ENCODE measurements around the gene RIMS3. TPM values are rescaled to one million over a fixed set of nuclear protein-coding genes. Genes with fewer than 3 reads are reported as not detected.

The RIMS3 gene
- polyA plus RNA-seq, 1 donor (not counting 4 experiments of a cell fraction or from before 2014, with no cell fraction given) = 1.7 TPM

GRCh38 chr1:40634901-40635655 is 30.4 kb downstream of the RIMS3 start:
- Histone ChIP-seq H3K9me3 (ENCODE audit: control insufficient read depth, low read depth, low read length) (no peaks in the 10 kb centered on the region), H3K36me3 (ENCODE audit: control insufficient read depth in 2 of 2, extremely low read depth in 1 of 2, insufficient read depth in 2 of 2, low read length in 2 of 2) (no peaks in the 10 kb centered on the region), H3K4me2 (ENCODE audit: control insufficient read depth, extremely low read depth, insufficient read depth, low read depth, low read length) (peak overlapping the region; percentile 53), H3K9me1 (ENCODE audit: control insufficient read depth, extremely low read depth, insufficient read depth, low read length) (no peaks in the 10 kb centered on the region), H4K20me1 (ENCODE audit: control insufficient read depth, extremely low read depth, insufficient read depth, low read length) (no peaks in the 10 kb centered on the region), H3K79me2 (ENCODE audit: control insufficient read depth, insufficient read depth, low read length) (no peaks in the 10 kb centered on the region), H3K4me1 (ENCODE audit: control insufficient read depth, extremely low read depth, insufficient read depth, low read length) (peaks cover 20% of the 10 kb centered on the region), H3K27ac (ENCODE audit: control insufficient read depth, insufficient read depth, low read length) (peak overlapping the region; percentile 10), H3K4me3 (ENCODE audit: control insufficient read depth in 2 of 3, extremely low read depth in 1 of 3, insufficient read depth in 2 of 3, low read depth in 1 of 3, low read length in 3 of 3) (no peak overlapping the region), H3K9ac (ENCODE audit: control insufficient read depth, extremely low read depth, insufficient read depth, low read length) (no peak overlapping the region), H2AFZ (ENCODE audit: control insufficient read depth, low read length) (no peak overlapping the region), H3K27me3 (ENCODE audit: control insufficient read depth, extremely low read depth, insufficient read depth, low read length) (no peaks in the 10 kb centered on the region)
- FAIRE-seq (peak; percentile 96), DNase-seq (ENCODE audit: low read depth, low spot score) (no peak)
- TF ChIP-seq EZH2 (IDR thresholded peaks at IDR 0.05; ENCODE audit: low read length) = no peak
- TF ChIP-seq, protein P1, sequence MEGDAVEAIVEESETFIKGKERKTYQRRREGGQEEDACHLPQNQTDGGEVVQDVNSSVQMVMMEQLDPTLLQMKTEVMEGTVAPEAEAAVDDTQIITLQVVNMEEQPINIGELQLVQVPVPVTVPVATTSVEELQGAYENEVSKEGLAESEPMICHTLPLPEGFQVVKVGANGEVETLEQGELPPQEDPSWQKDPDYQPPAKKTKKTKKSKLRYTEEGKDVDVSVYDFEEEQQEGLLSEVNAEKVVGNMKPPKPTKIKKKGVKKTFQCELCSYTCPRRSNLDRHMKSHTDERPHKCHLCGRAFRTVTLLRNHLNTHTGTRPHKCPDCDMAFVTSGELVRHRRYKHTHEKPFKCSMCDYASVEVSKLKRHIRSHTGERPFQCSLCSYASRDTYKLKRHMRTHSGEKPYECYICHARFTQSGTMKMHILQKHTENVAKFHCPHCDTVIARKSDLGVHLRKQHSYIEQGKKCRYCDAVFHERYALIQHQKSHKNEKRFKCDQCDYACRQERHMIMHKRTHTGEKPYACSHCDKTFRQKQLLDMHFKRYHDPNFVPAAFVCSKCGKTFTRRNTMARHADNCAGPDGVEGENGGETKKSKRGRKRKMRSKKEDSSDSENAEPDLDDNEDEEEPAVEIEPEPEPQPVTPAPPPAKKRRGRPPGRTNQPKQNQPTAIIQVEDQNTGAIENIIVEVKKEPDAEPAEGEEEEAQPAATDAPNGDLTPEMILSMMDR (optimal IDR thresholded peaks at IDR 0.05 in 1 of 3, IDR thresholded peaks at IDR 0.05 in 1 of 3, conservative IDR thresholded peaks at IDR 0.05 in 1 of 3; ENCODE audit: extremely low read depth in 1 of 3, insufficient read depth in 2 of 3, low read length in 3 of 3) = no peak
- dilution Hi-C loops (cut with MboI; ENCODE audit: extremely low pct_ligation_motif_present, low sequenced_read_pairs) = no loop called here

- Histone ChIP-seq H2AFZ (ENCODE audit: control insufficient read depth, low read length) (no peak overlapping the region), H3K27ac (ENCODE audit: control insufficient read depth, insufficient read depth, low read length) (no peak overlapping the region), H3K36me3 (ENCODE audit: control insufficient read depth in 2 of 2, extremely low read depth in 1 of 2, insufficient read depth in 2 of 2, low read length in 2 of 2) (no peaks in the 10 kb centered on the region), H3K9me1 (ENCODE audit: control insufficient read depth, extremely low read depth, insufficient read depth, low read length) (no peaks in the 10 kb centered on the region), H3K4me3 (ENCODE audit: control insufficient read depth in 2 of 3, extremely low read depth in 1 of 3, insufficient read depth in 2 of 3, low read depth in 1 of 3, low read length in 3 of 3) (no peak overlapping the region), H3K4me2 (ENCODE audit: control insufficient read depth, extremely low read depth, insufficient read depth, low read depth, low read length) (no peak overlapping the region), H3K9ac (ENCODE audit: control insufficient read depth, extremely low read depth, insufficient read depth, low read length) (no peak overlapping the region), H3K27me3 (ENCODE audit: control insufficient read depth, extremely low read depth, insufficient read depth, low read length) (no peaks in the 10 kb centered on the region), H3K79me2 (ENCODE audit: control insufficient read depth, insufficient read depth, low read length) (no peaks in the 10 kb centered on the region), H4K20me1 (ENCODE audit: control insufficient read depth, extremely low read depth, insufficient read depth, low read length) (no peaks in the 10 kb centered on the region), H3K9me3 (ENCODE audit: control insufficient read depth, low read depth, low read length) (no peaks in the 10 kb centered on the region), H3K4me1 (ENCODE audit: control insufficient read depth, extremely low read depth, insufficient read depth, low read length) (peaks cover 20% of the 10 kb centered on the region)
- dilution Hi-C loops (cut with MboI; ENCODE audit: extremely low pct_ligation_motif_present, low sequenced_read_pairs) = no loop called here
- DNase-seq (ENCODE audit: low read depth, low spot score) (no peak), FAIRE-seq (no peak)
- TF ChIP-seq, protein P1 (optimal IDR thresholded peaks at IDR 0.05 in 1 of 3, IDR thresholded peaks at IDR 0.05 in 1 of 3, conservative IDR thresholded peaks at IDR 0.05 in 1 of 3; ENCODE audit: extremely low read depth in 1 of 3, insufficient read depth in 2 of 3, low read length in 3 of 3) = no peak
These were observed 31.5 kb downstream of the RIMS3 start for GRCh38 chr1:40633931-40634376.

Data from keratinocyte (primary cell).